Smooth muscle cell of the brain vasculature (primary cell): ENCODE data around the gene CREB5.

Experiments
- DNase-seq: peaks from one replicate; pipeline ENCODE4 v3.0.0-alpha.2; 2012; ENCODE audit warnings: low read depth, low spot score

CREB5 gene

GRCh38 chr7:28853834-28854749, 441.8 kb downstream of the CREB5 start:
- peak; percentile 21 for DNase-seq

- no peak for DNase-seq
Measured at GRCh38 chr7:28854750-28855074, 442.4 kb downstream of the CREB5 start.

- DNase-seq, result no peak
Measured at GRCh38 chr7:28855538-28856217, 443.4 kb downstream of the CREB5 start.

- no peak for DNase-seq
Measured at GRCh38 chr7:28856656-28857055, 444.3 kb downstream of the CREB5 start.

- DNase-seq, result no peak
Measured at GRCh38 chr7:28858206-28858605, 445.9 kb downstream of the CREB5 start.

GRCh38 chr7:28858895-28859294, 446.6 kb downstream of the CREB5 start:
- no peak for DNase-seq

- DNase-seq, result no peak
Measured at GRCh38 chr7:28861825-28862224, 449.5 kb downstream of the CREB5 start.

- no peak for DNase-seq
Measured at GRCh38 chr7:28862595-28863272, 450.4 kb downstream of the CREB5 start.

- DNase-seq, result no peak
Measured at GRCh38 chr7:28865601-28866144, 453.4 kb downstream of the CREB5 start.

GRCh38 chr7:28868712-28869111, 456.4 kb downstream of the CREB5 start:
- no peak for DNase-seq

GRCh38 chr7:28871077-28871476, 458.8 kb downstream of the CREB5 start:
- DNase-seq, result no peak

GRCh38 chr7:28871631-28872030, 459.3 kb downstream of the CREB5 start:
- DNase-seq, result no peak

- DNase-seq, result no peak
Measured at GRCh38 chr7:28872226-28872625, 459.9 kb downstream of the CREB5 start.

- no peak for DNase-seq
Measured at GRCh38 chr7:28873365-28873764, 461.0 kb downstream of the CREB5 start.

- no peak for DNase-seq
Measured at GRCh38 chr7:28874001-28874400, 461.7 kb downstream of the CREB5 start.
